GM12878 (cell line): ENCODE data around the gene ADGRB2. TPM values are rescaled to one million over a fixed set of nuclear protein-coding genes. Genes with fewer than 3 reads are reported as not detected.

Source experiments
- ATAC-seq: fragments of 200-7000 bp; cut with Tn5 transposase; 3 replicates; pipeline ENCODE4 v1.9.1; 2020; ENCODE audit warnings: mild to moderate bottlenecking, moderate library complexity
- BruUV-seq: library from RNA; stranded (reverse); fragments of 400-500 nt; replicated peaks from 2 replicates; lab custom pipeline; 2021; lab: Mats Ljungman, UMichigan
- CTCF ChIA-PET: fragments of 300-600 bp; sonication (Branson Sonifier 250); formaldehyde crosslinking; extraction: SDS; loops from one replicate; lab custom pipeline; 2021; ENCODE audit warnings: inconsistent platforms; lab: Yijun Ruan, JAX
- POLR2A ChIA-PET: fragments of 350-600 bp; formaldehyde crosslinking; extraction: SDS; loops from one replicate; lab custom pipeline; 2021; ENCODE audit warnings: inconsistent platforms; lab: Charles Lee
- RAD21 ChIA-PET: fragments of 300-600 bp; sonication (Branson Sonifier 250); formaldehyde crosslinking; loops from one replicate; lab custom pipeline; 2023; ENCODE audit warnings: antibody characterized with exemption; ENCODE audit not compliant: unreplicated experiment; lab: Charles Lee
- SMC1A ChIA-PET: fragments of 300-600 bp; sonication (Branson Sonifier 250); formaldehyde crosslinking; loops from one replicate; lab custom pipeline; 2023; ENCODE audit not compliant: unreplicated experiment, uncharacterized antibody; lab: Charles Lee
- DNase-seq: peaks from one replicate; pipeline ENCODE4 v3.0.0-alpha.2; 2011; ENCODE audit warnings: low read depth, low spot score
- FAIRE-seq: peaks from 3 replicates; lab custom pipeline; 2011; peaks lifted over from hg19 to GRCh38; lab: Jason Lieb, UNC
- H2AFZ ChIP-seq: 2 replicates; pipeline ENCODE4 v1.6.0; 2011; ENCODE audit warnings: low read depth, low read length, control low read depth; ENCODE audit not compliant: control insufficient read depth
- H3K27ac ChIP-seq: 2 replicates; pipeline ENCODE4 v1.5.1; 2011; ENCODE audit warnings: control low read depth; ENCODE audit not compliant: control insufficient read depth, insufficient read depth
- H3K27me3 ChIP-seq, 2 experiments: replicated peaks in 1 of 2; 2 replicates each; pipeline versions ENCODE4 v1.6.0 to v1.6.1; 2011; ENCODE audit warnings: low read length in 1 of 2; ENCODE audit not compliant: control insufficient read depth in 2 of 2, insufficient read depth in 2 of 2
- H3K36me3 ChIP-seq, 2 experiments: 2 replicates each; pipeline ENCODE4 v1.5.1; 2011; ENCODE audit warnings: low read length in 1 of 2; ENCODE audit not compliant: control insufficient read depth in 2 of 2, insufficient read depth in 2 of 2
- H3K4me1 ChIP-seq: 2 replicates; pipeline ENCODE4 v1.6.1; 2011; ENCODE audit warnings: mild to moderate bottlenecking, low read length, moderate library complexity, mixed read lengths; ENCODE audit not compliant: control insufficient read depth, insufficient read depth
- H3K4me2 ChIP-seq: 2 replicates; pipeline ENCODE4 v1.6.0; 2011; ENCODE audit warnings: control low read depth; ENCODE audit not compliant: control insufficient read depth, insufficient read depth
- H3K4me3 ChIP-seq: fragments of 200-600 bp; sonication (generic); 2 replicates; pipeline ENCODE4 v1.5.1; 2016
- H3K79me2 ChIP-seq: 2 replicates; pipeline ENCODE4 v1.6.0; 2011; ENCODE audit warnings: low read length; ENCODE audit not compliant: control insufficient read depth, insufficient read depth
- H3K9ac ChIP-seq: 2 replicates; pipeline ENCODE4 v1.8.0; 2011; ENCODE audit warnings: low read length, control low read depth, mixed read lengths; ENCODE audit not compliant: control insufficient read depth, insufficient read depth
- H3K9me3 ChIP-seq: replicated peaks from 3 replicates; pipeline ENCODE4 v1.5.1; 2011; ENCODE audit warnings: mild to moderate bottlenecking, low read length; ENCODE audit not compliant: control insufficient read depth, insufficient read depth
- H4K20me1 ChIP-seq: 2 replicates; pipeline ENCODE4 v1.6.0; 2011; ENCODE audit not compliant: control insufficient read depth, insufficient read depth
- ATF2 ChIP-seq: IDR thresholded peaks from 2 replicates; pipeline ENCODE4 v1.6.1; 2012; ENCODE audit warnings: low read length, inconsistent platforms
- BCL3 ChIP-seq: IDR thresholded peaks from 2 replicates; pipeline ENCODE4 v1.6.1; 2011; ENCODE audit warnings: borderline replicate concordance, low read depth, mild to moderate bottlenecking, moderate library complexity, low read length; ENCODE audit not compliant: insufficient read depth, poor library complexity, severe bottlenecking
- BHLHE40 ChIP-seq, 2 experiments: fragments of 450-650 bp in 1 of 2; IDR thresholded peaks; 2 replicates each; pipeline ENCODE4 v1.6.1; 2011 to 2017; ENCODE audit warnings: low read depth in 2 of 2, borderline replicate concordance in 1 of 2, improper control_type of control experiment in 1 of 2, low read length in 1 of 2, mild to moderate bottlenecking in 1 of 2
- CBFB ChIP-seq: IDR thresholded peaks from 2 replicates; pipeline ENCODE4 v1.6.1; 2016; ENCODE audit warnings: antibody characterized with exemption, low read depth
- ELK1 ChIP-seq: IDR thresholded peaks from 2 replicates; pipeline ENCODE4 v1.6.1; 2012; ENCODE audit warnings: low read depth, low read length, improper control_type of control experiment
- HDGF ChIP-seq: fragments of 450-650 bp; IDR thresholded peaks from 2 replicates; pipeline ENCODE4 v1.6.1; 2016; ENCODE audit warnings: antibody characterized with exemption
- JUND ChIP-seq: IDR thresholded peaks from 2 replicates; pipeline ENCODE4 v1.6.1; 2012; ENCODE audit warnings: low read depth, mild to moderate bottlenecking, low read length, improper control_type of control experiment, moderate library complexity
- KLF5 ChIP-seq: fragments of 450-650 bp; IDR thresholded peaks from 2 replicates; pipeline ENCODE4 v1.6.1; 2014; ENCODE audit warnings: mild to moderate bottlenecking; ENCODE audit not compliant: partially characterized antibody
- NR2C1 ChIP-seq: fragments of 450-650 bp; IDR thresholded peaks from 2 replicates; pipeline ENCODE4 v1.6.1; 2017; ENCODE audit warnings: antibody characterized with exemption, mild to moderate bottlenecking, moderate library complexity
- POLR2AphosphoS5 ChIP-seq: IDR thresholded peaks from 2 replicates; pipeline ENCODE4 v1.6.1; 2011; ENCODE audit warnings: mild to moderate bottlenecking, low read length, inconsistent platforms
- RAD21 ChIP-seq: IDR thresholded peaks from 2 replicates; pipeline ENCODE4 v1.6.1; 2011; ENCODE audit warnings: mild to moderate bottlenecking, low read depth, low read length, moderate library complexity; ENCODE audit not compliant: insufficient read depth
- SMC3 ChIP-seq: IDR thresholded peaks from 2 replicates; pipeline ENCODE4 v1.6.1; 2011; ENCODE audit warnings: low read length, improper control_type of control experiment, borderline replicate concordance
- SPI1 ChIP-seq: IDR thresholded peaks from 2 replicates; pipeline ENCODE4 v1.6.1; 2011; ENCODE audit warnings: low read depth, mild to moderate bottlenecking, low read length, moderate library complexity, borderline replicate concordance; ENCODE audit not compliant: insufficient read depth
- SREBF2 ChIP-seq: IDR thresholded peaks from 2 replicates; pipeline ENCODE4 v1.6.1; 2012; ENCODE audit warnings: mild to moderate bottlenecking, low read length
- SUZ12 ChIP-seq: fragments of 200-600 bp; sonication (generic); IDR thresholded peaks from one replicate; pipeline ENCODE4 v1.6.1; 2018; ENCODE audit warnings: antibody characterized with exemption, mild to moderate bottlenecking; ENCODE audit not compliant: unreplicated experiment
- TAF1 ChIP-seq: IDR thresholded peaks from 2 replicates; pipeline ENCODE4 v1.6.1; 2011; ENCODE audit warnings: mild to moderate bottlenecking, low read depth, low read length, borderline replicate concordance
- ZNF217 ChIP-seq: fragments of 450-650 bp; IDR thresholded peaks from 2 replicates; pipeline ENCODE4 v1.6.1; 2017; ENCODE audit warnings: antibody characterized with exemption, mild to moderate bottlenecking
- ZNF687 ChIP-seq: fragments of 450-650 bp; IDR thresholded peaks from 2 replicates; pipeline ENCODE4 v1.6.1; 2017; ENCODE audit warnings: mild to moderate bottlenecking, moderate library complexity
- WGBS: methylation state at CpG from one replicate; pipeline ENCODE4 v1.1.6; 2016; ENCODE audit warnings: low lambda C conversion rate; ENCODE audit not compliant: insufficient replicate concordance, insufficient coverage; ENCODE audit errors: missing lambda C conversion rate; 5-methylcytosine and 5-hydroxymethylcytosine counted together
- in situ Hi-C: fragments of 300-500 bp; cut with MboI; formaldehyde crosslinking; loops from 9 replicates; pipeline ENCODE4 v1.14.3; 2018; ENCODE audit warnings: mixed read lengths
- intact Hi-C: fragments of 100-400 bp; cut with micrococcal nuclease; formaldehyde crosslinking; loops from one replicate; pipeline ENCODE4 v1.14.2; 2022; ENCODE audit not compliant: unreplicated experiment
- polyA plus RNA-seq, 11 experiments: library from polyadenylated mRNA; depleted of rRNA in 4 of 11; unstranded in 6 of 11; stranded (reverse) in 5 of 11; fragments of >200 nt; fragmentation: Nextera tagmentation in 4 of 11; fragmentation: Illumina TruSeq in 1 of 11; extraction: Ambion mirVana in 4 of 11; extraction: Trizol in 1 of 11; gene quantifications; 1 replicate in 1 of 11; 2 replicates in 10 of 11; pipeline versions ENCODE4 v1.2.1 to v1.2.3, GENCODE V29; 2011 to 2016; ENCODE audit warnings: inconsistent platforms in 2 of 11, missing spikeins in 2 of 11, low read depth in 1 of 11
- total RNA-seq, 4 experiments: library from RNA; depleted of rRNA in 3 of 4; stranded (reverse); fragments of >200 nt in 3 of 4; fragmentation: Illumina TruSeq in 1 of 4; extraction: Trizol in 1 of 4; gene quantifications; 2 replicates each; pipeline versions ENCODE4 v1.2.1 to v1.2.3, GENCODE V29; 2013 to 2021

Gene ADGRB2
- total and polyA plus RNA-seq, 10 of the 15 experiments (the other 5 are each of a cell fraction or from before 2014, with no cell fraction given), result 0.11 to 0.33 (median 0.18) TPM; not detected in 4

GRCh38 chr1:31796707-31797106, 32.6 kb upstream of the ADGRB2 start:
- FAIRE-seq, result no peak
- CTCF ChIA-PET, result interaction anchor here (5.5 kb wide), 1 partner anchor 8 kb away, joined by 27 read pairs; no protein-coding TSS in a partner anchor
- in situ Hi-C loops (loop anchor here (5.0 kb wide), 1 partner anchor 139 kb away; no protein-coding TSS in a partner anchor), intact Hi-C loops (no loop called here)
- POLR2A ChIA-PET, result no interaction called here
- Histone ChIP-seq H3K4me3 (no peak overlapping the region), H3K27ac (no peak overlapping the region), H4K20me1 (no peaks in the 10 kb centered on the region), H3K9ac (no peak overlapping the region), H2AFZ (no peak overlapping the region), H3K36me3 (no peaks in the 10 kb centered on the region), H3K4me1 (no peaks in the 10 kb centered on the region), H3K27me3 (peaks cover 0 to 4% of the 10 kb centered on the region in 2 experiments), H3K4me2 (no peak overlapping the region), H3K79me2 (no peaks in the 10 kb centered on the region), H3K9me3 (no peaks in the 10 kb centered on the region)
- RAD21 ChIA-PET, result no interaction called here
- no peak for ATAC-seq
- SMC1A ChIA-PET, result no interaction called here
- no peak for DNase-seq
- no peak for TF ChIP-seq SREBF2
- no peak for TF ChIP-seq ELK1
- TF ChIP-seq ZNF687, result no peak
- no peak for TF ChIP-seq SUZ12
- no peak for TF ChIP-seq SPI1
- no peak for TF ChIP-seq ATF2
- no peak for TF ChIP-seq NR2C1
- no peak for TF ChIP-seq HDGF
- no peak for TF ChIP-seq POLR2AphosphoS5
- TF ChIP-seq JUND, result no peak
- TF ChIP-seq CBFB, result no peak
- TF ChIP-seq BHLHE40 (IDR thresholded peaks at IDR 0.05; ENCODE audit: borderline replicate concordance in 1 of 2, low read depth in 2 of 2, low read length in 1 of 2), result no peak
- TF ChIP-seq ZNF217, result no peak
- no peak for TF ChIP-seq RAD21
- no peak for TF ChIP-seq KLF5
- no peak for TF ChIP-seq BCL3
- TF ChIP-seq SMC3, result no peak
- no peak for TF ChIP-seq TAF1
- no TSS peak for BruUV-seq
- WGBS, result 37% methylated on average over 7 of the region's 7 CpGs
